SK-N-DZ (cell line): Measurements from ENCODE around the gene TRIM31.
A peak's percentile ranks its signal among the peaks of the same experiment; 100 is the strongest.

Source experiments
- DNase-seq: peaks from one replicate; pipeline ENCODE4 v3.0.0-alpha.2; 2015; ENCODE audit warnings: low spot score

TRIM31 gene

DNA sequence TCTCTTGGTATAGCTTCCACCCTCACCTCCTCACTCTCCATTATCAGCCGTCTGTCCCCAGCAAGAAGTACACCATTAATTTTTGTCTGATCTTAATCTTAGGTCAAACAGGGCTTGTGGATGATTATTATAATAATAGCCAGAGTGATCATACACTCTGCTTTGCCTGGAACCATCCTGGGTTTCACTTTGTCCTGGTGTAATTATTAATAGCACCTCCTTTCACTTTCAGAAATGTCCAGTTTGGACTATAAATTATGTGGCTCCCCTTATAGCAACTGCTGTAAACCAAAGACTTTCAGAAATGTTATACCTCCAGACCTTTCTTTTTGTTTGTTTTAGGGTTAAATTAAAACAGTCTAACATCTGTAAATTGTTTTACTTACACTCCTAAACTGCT is 951 bp upstream of the TRIM31 start:
- DNase-seq: no peak

DNA sequence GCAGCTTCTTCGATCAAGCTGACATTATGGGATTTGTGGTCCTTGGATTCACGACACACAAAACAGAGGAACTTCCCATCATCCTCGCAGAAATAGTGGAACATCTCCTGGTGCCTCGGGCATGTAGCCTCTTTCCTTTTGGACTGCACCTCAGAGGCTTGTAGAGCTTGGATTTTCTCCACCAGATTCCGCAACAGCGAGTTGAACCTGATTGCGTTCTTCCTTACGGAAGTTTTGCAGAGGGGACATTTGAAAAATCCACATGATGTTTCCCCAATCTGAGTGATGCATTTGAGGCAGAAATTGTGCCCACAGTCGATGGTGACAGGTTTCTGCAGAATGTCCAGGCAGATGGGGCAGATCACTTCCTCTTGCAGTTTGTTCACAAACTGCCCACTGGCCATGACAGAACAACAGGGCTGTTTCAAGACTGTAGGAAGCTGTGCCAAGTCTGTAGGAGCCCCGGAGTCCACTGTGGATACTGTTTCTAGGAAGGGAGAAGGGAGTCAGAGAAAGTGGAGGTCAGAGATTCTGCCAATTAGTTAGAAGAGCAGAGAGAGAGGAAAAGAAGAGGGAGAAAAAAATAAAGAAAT is 392 bp downstream of the TRIM31 start:
- DNase-seq: no peak

DNA sequence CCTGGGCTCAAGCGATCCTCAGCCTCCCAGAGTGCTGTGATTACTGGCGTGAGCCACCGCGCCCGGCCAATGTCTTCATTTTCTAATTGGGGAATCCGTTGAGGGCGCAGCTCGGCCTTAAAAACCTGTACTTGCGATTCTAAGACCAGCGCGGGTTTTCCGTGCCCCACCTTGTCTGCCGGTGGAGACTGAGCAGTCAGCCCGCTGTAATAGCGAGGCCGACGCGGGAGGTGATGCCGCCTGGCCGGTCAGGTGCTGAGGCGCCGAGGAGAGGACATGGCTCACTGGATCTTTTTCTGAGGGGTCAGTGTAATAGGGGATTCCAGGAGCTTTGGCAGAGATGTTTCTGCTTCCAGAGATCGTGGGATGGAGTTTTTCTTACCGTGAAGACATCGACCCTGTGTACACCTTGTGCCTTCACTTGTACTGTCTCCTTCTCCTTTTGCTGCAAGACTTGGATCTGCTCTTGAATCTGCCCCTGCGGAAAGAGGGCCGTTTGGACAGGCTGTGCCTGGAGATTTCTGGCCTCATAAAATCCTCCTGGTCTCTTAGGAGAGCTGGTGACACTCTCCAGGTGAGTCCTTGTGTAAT is 1.5 kb downstream of the TRIM31 start:
- DNase-seq: no peak

DNA sequence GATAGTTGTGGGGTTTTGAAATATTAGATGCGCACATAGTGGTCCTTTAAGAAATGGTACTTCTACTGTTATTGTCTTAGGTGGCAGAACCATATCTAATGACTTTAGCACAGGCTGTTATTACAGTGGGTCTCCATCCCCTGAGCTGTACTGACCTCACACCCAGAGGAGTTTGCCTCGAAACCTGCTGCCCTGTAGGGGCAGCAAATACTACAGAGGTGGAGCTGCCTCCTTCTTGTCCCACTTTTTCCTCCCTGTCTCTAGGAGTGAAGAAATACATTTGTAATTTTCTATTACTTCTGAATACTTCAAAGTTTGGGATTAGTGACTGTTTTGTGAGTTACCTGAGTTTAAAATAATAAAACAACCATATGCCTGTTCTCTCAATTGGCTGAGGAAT is 8.2 kb downstream of the TRIM31 start:
- DNase-seq: no peak

DNA sequence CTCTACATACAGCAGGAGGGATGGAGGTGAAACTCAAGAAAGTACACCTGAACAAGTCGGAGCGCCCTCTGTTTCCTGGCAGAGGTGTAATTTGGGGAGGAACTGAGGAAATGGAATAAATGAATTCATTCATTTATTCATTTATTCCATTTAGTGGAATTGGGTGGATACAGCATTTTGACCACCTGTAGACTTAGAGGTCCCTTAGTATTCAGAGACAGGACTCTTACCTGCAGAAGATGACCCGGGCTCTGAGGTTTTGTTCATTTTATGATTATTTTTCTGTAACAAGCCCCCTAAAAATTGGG is 9.1 kb downstream of the TRIM31 start:
- DNase-seq: no peak

DNA sequence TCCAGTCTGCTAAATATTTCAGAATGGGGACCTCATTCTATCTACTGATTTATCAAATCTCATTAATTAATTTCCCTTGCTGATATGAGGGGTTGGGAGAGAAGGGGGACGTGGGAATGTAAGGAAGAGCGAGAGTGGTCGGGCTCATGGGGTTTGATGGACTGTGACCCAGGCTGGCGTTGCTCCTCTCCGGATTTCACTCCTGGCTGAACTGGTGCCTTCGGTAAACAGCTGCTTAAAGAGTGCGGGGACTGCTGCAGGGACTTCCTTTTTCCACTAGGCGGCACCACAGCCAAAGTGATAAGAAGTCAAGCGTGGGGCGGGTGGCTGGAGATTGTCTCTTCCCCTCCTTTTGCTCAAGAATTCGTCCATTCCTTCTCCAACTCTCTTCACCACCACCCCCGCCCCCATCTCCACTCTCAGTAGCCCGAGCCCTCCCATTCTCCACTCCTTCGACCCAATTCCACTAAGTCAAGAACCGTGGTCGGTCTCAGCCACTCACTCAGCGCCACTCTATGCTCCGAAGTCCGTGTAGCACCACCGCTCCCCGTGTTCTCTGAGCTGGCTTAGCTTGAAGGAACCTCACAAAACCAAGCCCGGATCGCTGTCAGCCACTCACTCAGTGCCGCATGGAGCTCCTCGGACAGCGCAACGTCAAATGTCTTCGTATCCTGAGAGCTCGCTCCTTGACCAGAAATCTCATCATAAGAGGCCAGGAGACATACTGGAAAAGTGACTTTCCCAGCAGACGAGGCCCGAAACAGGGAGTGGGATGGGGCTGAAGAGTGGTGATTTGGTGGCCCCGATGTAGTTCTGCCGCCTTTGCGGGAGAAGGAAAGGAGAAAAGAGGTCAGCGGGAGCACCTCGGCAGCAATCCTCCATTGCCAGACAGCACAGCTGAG is 9.7 kb downstream of the TRIM31 start:
- peak; percentile 85 for DNase-seq

DNA sequence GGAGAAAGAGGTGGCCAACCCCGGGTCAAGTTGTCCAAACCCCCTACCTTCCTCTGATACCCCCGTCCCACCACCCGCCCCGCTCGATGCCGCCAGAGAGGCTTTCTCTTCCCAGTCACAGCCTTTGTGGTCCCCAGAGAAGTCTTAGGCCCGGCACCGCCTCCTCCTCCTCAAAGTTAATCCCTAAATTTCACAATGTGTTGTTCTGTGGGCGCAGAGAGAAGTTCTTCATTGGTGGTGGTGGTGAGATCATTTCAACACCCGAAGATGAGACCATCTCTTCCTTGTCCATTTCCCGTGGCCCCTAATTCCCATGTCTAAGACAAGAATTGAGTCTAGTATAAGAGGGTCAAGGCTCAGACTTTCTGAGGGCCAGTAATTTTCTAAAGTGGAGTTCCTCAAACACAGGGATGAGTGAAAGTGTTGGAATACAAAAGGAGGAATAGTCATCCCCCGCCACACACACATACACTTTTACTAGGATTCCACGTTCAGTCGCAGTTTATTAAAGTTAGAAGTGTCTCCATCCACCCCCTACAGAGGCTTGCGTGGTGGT is 10.4 kb downstream of the TRIM31 start:
- DNase-seq: no peak

DNA sequence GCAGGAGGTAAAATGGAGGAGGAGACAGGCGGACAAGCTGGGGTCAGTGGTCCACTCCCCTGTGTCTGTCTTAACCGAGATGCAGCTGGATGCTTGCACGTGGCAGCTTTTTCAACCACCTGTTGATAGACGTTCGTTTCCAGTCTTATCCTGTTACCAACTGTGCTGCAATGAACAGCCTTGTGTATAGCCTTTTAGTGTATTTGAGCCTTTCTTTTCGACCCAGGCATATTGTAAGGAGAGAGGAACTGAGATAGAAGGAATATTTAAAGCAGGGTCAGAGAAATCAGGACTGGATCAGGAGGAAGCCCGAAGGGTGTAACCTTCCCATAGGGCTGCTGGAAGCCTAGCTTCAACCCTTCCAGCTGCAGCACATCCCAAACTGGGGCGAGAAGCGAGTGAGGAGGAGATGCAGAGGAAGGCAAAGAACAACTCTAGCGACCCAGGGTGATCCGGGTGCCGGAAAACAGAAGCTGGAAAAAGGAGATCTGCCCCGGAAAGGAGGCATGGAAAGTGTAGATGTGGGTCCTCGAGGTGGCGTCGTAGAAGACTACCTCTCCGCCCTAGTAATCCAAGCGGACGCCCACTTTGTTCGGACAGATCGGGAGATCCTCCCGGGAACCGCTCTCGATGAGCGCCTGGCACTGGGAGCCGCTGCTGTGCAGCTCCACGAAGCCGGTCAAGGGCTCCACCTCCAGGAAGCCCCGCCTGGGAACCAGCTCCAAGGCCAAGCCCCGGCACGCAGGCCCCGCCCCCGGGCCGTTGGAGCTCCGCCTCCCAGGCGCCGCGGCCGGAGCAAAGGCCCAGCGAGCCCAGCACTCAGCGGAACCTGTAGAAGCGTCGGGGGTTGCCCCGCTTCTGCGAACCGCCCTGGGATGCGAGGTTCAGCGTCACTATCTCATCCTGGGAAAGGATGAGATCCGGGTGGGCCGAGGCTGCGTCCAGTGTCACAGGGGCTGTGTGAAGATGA is 11.2 kb downstream of the TRIM31 start:
- peak; percentile 82 for DNase-seq

DNA sequence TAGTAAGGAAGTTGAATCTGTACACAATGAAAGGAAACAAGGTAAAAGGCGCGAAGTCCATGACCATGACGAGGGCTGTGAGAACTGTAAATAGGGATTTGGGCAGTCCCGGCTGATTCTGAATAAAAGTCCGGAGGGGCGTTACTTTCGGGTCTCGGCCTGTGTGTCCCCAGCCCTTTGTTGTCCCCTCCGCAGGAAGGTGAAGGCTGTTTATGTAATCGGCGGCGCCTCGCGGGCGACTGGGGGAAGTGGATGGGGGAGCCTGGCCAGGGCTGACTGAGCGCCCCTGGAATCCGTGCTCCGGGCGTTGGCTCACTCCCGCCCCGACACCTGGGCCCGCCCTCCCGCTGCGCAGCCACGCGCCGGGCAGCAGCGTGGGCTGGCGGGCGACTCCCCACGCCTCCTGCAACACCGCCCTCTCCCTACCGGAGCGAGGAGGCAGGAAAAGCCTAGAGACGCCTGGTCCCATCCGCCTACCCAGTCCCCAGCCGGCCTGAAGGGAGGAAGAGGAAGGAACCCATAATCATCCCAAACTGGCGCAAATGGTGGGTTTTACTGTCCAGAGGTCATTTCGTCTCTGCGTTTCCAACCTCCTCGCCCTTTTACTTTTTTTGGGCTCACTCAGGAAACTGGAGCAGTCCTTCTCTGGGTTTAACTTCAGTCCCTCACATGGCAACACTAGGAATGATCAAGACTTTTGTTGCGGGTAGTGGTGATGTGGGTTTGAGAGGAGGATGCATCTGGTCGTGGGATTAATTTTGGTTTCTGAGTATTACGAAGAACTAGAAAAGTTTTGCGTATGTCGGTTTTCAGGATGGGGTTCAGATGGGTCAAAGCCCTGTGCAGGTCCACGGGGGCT is 12.1 kb downstream of the TRIM31 start:
- DNase-seq: no peak

DNA sequence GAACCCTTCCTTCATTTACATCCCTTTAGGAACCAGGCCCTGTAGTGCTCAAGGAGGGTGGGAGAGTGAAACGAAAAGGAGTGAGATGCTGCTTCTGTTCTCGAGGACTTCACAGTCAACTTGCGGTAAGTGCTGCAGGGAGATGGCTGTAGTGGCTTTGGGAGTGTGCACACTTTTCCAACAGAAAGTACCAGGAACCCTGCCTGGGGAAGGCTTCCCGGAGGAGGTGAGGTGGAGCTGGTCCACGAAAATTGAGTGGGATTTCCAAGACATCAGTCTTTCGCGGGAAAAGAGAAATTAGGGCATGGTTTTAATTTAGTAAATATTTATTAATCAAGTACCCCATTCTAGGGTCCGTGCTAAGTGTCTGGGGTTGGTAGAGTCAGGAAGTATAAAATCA is 12.7 kb downstream of the TRIM31 start:
- DNase-seq: no peak

DNA sequence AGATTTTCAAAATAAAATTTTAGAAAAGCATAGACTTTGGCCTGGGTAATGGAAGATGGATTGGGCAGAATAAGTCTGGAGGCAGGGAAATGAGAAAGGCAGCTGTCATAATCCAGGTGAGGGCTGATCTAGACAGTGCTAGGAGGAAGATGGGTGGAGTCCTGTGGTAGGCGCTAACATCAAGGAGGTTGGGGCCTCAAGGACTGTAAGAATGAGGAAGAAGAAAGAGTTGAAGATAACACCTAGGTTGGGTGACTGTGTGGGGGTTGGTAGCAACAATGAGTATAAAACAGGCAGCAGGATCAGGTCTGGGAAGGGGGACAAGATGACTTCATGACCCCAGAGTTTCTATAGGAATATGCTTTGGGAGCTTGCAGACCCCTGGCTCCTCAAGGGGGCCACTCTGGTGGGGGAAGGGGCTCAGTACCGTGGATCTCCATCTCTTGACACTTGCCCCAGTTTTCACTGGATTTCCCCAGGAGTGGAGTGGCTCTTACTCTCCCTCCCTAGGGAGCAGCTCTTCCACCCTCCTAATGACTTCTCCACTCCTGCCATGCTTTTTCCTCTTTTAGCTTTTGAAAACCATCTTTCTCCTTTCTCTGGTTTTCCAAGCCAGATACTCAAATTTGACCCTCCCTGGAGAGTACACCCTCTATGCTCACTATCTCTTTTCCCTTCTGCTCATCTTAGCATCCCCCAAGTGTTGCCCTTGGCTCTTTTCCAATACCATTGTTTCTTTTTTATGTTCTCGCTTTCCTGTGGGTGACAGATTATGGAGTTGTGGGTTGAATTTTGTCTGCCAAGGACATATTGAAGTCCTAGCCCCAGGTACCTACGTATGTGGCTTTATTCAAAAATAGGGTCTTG is 14.8 kb downstream of the TRIM31 start:
- DNase-seq: no peak

DNA sequence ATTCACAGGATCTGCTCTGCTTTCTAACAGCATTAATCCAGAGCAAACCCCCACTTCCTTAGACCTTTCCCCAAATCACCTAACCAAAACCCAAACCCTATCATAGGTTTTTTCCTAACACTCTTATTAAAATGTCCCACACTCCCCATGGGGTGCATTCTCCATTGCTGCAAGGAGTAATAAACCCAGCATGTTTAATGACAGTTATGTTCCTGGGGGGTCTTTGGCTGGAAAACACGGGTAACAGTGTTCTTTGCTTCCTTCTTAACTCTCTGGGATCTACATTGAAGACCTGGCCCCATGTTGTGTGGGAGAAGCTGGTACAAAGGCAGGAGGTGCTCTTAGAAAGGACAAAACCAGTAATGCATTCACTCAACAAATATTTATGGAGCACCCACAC is 16.1 kb downstream of the TRIM31 start:
- DNase-seq: no peak

DNA sequence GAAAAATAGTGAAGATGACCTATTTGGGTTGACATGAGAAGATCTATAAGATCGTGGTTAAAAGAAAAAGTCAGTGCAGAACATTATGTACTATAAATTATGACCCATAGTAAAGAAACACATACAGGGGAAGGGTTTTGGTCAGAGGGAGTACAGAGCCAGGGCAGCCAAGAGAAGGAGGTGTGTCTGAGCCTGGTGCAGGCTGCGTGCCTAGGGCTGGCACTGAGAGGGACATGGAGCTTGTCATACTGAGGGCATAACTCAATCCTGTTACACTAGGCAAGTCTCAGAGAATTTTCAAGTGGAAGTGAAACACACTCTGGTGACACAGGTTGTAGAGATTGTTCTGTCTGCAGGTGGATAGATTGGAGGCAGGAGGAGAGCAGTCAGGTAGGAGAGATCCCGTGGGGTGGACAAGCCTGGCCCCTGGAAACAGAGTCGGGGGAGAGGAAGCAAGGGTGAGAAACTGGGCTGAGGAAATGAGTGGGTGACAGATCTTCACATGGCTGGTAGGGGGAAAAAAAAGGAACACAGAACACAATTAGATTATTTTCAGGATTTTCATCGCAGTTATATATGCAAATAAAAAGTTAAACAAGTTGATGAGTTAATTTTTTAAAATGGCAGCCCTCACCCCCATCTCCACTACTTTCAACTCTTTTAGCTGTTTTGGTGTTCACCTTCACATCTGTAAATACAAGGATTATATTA is 18.8 kb downstream of the TRIM31 start:
- DNase-seq: no peak

DNA sequence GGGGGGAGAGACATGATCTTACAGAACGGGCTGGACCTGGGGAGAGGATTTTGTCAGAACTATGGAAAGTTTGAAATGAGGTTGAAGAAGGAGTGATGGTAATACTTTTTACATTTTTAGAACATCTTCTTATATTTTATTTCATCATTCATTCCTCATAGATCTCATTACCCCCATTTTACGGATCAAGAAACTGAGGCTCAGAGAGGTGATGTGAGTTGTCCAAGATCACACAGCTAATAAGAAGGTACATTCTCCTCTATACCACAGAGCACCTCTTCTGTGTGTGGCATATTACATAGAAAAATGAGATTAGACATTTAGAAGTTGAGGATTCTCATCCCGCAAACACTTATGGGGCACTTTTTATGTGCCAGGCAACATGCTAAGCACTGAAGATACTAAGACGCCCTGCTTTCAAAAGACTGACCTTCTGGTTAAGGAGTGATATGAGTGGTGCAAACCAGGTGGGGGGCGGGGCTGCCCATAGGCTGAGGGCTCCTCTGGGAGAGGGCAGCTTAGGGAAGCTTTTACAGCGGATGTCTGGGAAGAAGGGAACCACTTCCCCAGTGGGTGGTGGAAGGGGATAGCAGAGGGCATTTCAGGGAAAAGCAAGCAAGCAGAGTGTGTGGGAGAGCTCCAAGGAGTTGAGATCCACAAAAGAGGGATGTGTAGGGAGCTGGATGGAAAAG is 19.9 kb downstream of the TRIM31 start:
- no peak for DNase-seq

DNA sequence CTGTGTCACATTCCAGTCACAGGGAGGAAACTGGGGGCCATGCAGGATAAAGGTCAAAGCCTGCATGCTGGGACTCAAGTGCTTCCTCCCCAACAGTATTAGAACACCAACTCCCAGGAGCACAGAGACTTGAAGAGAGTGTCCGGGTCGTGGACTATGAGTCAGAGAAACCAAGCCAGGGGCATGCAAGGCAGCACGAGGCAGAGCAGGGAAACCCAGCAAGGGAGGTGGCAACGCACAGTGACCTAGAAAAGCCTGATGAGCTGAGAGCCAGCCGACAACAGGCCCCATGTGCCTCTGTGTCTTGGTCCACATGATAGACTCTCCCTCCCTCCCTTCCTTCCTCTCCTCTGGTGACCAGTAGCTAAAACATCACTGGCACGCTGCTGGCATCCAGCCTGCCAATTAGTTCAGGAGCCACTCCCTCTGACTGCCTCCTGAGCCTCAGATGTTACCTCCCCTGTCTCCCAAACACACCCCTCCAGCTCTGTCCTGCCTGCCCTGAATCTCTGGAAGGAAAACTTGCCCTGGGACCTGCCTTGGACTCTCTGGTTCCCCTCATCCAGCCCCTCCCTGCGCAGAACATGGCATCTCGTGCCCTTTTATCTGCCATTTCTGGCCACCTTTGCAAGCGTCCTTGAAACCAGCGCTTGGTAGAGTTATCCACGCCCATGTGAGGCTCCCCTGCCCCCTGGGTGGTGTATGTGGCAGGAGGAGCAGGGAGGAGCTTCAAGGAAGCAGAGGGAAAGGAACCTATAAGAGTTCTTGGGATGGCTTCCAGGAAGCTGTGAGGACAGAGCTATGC is 21.1 kb downstream of the TRIM31 start:
- DNase-seq: no peak

DNA sequence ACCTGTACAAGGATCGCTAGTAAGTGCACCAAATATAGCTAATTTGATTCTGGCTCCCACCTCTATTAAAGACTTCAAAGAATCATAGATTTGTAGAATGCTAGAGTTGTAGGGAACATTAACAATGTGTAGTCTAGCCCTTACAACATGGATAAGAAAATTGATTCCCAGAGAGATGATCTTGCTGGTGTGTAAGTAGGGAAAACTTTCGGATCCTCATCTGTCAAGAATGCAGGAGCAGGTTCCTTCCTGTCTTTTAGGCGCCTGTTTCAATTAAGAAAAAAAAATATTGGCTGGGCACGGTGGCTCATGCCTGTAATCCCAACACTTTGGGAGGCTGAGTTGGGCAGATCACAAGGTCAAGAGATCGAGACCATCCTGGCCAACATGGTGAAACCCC is 25.0 kb downstream of the TRIM31 start:
- no peak for DNase-seq

DNA sequence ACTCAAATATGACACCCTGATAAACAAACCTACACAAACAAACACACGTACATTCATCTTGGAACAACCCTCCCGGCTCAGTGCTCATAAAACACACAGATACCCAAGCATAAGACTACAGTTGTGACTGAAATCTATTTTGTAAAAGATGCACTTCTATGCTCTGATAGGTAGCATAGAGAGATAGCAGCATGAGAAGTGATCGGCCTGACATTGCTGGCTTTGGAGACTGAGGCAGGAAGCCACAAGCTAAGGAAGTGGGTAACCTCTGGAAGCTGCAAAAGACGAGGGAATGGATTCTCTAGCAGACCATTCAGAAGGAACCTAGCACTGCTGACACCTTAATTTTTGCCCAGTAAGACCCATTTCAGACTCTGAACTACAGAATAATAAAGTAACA is 35.7 kb downstream of the TRIM31 start:
- DNase-seq: no peak
